ENCODE data around the gene EEF2KMT. TPM values are rescaled to one million over a fixed set of nuclear protein-coding genes. Genes with fewer than 3 reads are reported as not detected.
"Not testable (repeated sequence)": the region's sequence is repeated elsewhere in the genome, so short reads cannot be mapped to it uniquely, and the experiment has no call there.

The EEF2KMT gene, protein sequence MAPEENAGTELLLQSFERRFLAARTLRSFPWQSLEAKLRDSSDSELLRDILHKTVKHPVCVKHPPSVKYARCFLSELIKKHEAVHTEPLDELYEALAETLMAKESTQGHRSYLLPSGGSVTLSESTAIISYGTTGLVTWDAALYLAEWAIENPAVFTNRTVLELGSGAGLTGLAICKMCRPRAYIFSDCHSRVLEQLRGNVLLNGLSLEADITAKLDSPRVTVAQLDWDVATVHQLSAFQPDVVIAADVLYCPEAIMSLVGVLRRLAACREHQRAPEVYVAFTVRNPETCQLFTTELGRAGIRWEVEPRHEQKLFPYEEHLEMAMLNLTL
- total RNA-seq = 3.6 TPM

DNA sequence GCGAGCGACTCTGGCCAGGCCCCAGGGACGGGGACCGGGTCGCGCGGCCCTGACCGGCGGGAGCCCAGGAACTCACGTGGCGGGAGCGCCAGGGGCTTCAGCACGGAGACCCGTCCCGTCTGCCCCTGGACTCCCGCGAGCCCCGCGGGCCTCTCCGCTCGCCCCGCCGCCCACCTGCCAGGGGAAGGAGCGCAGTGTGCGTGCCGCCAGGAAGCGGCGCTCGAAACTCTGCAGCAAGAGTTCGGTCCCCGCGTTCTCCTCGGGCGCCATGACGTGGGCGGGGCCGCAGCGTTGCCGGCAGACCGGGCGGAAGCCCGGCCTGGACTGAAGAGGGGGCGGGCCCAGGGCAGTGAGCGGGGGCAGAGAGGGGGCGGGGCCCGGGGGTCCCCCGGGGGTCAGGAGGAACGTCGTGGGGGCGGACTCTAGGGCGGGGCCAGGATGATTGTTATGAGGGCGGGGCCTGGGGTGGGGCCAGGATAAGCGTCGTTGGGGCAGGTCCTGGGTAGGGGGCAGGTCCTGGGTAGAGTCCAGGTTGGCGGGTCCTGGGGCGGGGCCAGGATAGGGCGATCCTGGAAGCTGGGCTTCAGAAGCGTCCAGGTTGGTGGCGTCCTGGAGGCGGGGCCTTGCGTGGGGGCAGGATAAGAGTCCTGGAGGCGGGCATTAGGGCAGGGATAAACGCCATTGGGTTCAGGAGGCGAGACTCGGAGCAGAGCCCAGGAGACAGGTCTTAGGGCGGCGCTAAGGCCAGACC, at the start of gene EEF2KMT:
TSS of gene EEF2KMT (minus strand) at position 326 of the 751 bp plus-strand sequence. CDS start at position 270, 56 bp downstream.
- peak; percentile 100 for DNase-seq

DNA sequence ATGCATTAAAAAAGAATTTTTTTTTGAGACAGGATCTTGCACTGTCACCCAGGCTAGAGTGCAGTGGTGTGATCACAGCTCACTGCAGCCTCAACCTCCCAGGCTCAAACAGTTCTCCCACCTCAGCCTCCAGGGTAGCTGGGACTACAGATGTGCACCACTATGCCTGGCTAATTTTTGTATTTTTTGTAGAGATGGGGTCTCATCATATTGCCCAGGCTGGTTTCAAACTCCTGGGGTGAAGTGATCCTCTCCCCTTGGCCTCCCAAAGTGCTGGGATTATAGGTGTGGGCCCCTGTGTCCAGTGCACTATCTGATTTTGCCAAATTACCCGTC, 47.0 kb upstream of the EEF2KMT start:
- not testable (repeated sequence) for DNase-seq

DNA sequence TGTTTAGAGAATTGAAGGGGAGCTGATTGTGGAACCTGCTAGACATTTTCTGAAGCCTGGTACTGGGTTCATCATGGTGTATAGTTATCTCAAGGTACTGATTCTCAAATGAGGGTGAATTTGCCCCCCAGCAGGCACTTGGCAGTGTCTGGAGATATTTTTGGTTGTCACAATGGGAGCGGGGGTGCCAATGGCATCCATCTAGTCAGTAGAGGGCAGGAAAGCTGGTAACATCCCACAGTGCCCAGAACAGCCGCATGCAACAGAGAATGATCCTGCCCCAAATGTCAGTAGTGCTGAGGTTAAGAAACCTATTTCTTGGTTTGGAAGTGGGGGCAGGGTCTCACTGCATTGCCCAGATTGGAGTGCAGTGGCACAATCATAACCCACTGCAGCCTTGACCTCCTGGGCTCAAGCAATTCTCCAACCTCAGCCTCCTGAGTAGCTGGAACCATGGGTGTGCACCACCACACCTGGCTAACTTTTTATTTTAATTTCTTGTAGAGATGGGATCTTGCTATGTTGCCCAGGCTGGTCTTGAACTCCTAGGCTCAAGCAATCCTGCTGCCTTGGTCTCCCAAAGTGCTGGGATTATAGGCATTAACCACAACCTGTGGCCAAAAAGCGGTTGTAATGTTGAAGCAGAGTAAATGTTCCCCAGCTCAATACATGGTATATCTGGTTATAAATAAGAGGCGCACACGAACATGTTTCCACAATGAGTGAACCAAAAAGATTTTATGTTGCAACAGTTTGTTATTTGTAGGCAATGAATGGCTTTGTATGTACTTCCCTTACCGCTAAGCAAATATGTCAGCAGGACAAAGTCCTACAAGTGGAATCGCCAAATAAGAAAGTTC, 46.4 kb upstream of the EEF2KMT start:
- DNase-seq = no peak

DNA sequence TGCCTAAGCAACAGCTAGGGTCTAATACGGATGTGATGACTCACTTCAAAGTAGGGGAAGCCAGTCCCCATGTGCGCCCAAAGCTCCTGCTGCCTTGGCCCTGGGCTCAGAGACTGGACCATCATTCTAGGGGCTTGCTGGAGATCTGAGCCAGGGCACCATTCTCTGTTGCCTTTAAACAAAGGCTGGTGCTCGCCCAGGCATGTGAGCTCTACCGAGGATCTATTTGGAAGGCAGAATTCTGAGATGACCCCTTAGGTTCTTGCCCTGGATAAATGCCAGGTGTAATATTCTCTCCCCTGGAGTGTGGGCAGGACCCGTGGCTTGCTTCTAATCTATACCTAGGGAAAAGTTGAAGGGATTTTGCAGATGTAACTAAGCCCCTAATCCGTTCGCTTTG, 42.6 kb upstream of the EEF2KMT start:
- DNase-seq = not testable (repeated sequence)

DNA sequence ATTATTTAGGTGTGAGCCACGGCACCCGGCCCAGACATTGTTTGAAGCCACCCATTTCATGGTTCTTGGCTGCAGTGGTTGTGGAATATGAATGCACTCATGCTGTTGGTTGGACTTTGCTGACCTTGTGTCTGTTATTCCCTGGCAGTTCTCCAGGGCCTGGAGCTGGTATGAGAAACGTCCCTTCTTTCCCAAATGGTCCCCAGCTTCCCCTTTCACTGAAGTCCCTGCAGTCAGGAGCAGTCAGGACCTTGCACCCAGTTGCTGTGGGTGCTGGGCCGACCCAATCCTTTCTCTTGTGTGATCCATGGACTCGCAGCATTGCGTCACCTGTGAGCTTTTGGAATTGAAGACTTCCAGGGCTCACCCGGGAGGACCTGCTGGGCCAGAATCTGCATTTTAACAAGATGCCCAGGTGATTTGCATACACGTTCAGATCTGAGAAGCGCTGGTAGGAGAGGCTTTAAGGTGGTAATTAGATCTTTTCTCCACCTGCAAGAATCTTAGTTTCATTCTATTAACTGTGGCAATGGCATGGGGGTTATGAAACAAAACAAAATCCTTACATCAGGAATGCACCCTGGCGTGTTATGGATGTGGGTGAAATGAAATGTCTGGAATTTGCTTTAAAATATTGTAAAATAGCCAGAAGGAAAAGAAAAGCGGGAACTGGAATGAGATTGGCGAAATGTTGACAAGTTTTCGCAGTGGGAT, 37.3 kb upstream of the EEF2KMT start:
- not testable (repeated sequence) for DNase-seq

DNA sequence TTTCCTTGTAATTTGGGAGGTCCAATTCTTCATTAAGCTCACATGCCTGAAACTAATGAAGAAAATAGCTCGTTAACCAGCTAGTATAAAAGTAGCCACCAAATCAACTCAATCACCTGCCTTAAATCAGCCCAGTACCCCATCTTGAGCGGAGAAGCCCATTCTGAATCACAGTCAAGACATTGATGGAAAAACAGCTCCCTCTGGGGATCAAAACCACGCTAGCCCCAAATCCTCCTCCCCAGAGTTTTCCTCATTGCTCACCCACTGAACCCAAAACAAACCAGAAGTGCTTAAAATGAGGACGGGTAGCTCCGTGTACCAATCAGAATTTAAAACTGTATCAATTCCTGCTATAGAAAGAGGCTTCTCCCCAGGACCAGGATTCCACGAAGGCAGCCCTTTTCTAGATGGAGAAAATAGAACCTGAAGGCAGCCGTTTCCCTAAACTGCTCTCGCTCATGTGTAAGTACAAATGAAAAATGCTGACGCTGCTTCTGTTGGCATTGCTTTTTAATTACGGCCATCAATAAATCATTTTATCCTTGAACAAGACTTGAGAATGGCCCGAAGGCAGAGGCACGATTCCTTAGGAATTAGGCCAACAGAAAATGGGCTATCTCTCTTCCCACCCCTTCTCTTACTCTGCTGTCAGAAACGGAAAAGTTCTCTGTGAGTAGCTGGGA, 35.5 kb upstream of the EEF2KMT start:
- DNase-seq = not testable (repeated sequence)

DNA sequence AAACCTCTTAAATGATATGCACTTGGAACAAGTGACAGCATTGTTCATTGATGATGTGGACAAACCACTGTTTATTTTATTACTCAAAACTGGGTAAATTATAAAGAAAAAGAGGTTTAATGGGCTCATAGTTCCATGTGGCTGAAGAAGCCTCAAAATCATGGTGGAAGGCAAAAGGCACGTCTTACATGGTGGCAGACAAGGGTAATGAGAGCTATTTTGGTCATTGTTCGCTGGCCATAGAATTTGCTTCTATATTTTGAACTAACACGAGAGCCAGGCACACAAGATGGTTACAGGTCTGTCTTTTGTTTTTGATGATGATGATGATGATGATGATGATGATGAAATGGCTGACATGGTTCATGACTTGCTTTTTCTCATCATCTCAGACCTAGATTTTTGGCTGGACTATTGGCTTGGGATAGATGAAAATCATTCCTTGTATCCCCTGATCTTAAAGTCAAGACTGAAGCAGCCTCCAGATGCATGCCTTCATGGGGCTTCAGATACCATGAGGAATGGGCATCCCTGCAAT, 33.9 kb upstream of the EEF2KMT start:
- not testable (repeated sequence) for DNase-seq

DNA sequence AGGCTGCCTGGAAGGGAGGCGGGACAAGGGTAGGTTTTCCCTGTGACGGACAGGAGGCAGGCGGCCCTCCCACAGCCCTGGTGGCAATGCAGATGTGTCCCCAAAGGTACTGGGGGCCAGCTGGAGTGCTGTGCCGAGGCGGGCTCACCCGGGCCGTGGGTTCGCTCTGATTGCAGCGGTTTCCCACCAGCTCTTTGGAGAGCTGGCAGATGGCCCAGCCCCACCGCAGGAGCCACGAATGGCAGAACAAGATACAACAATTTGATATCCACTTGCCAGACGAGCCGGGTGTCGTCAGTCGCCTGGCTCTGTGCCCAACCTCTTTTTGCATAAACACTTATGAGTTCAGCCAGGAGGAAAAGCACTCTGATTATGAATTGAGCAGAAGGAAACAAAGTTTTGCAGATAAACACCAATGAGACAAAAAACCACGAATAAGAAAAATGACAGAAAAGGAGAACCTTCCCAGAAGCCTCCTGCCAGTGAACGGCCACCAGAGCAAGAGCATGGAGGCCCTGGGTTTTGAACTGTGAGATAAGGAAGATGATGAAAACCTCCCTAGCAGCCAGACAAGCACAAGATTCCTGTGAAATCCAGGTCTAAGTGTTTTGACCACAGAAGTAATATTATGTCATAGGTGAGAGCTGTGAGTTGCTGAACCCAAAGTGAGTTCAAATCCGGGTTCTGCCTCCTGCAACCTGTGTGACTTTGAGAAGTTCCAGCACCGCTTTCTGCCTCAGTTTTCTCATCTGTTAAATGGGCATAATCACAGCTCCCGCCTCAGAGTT, 19.9 kb upstream of the EEF2KMT start:
- DNase-seq = not testable (repeated sequence)

DNA sequence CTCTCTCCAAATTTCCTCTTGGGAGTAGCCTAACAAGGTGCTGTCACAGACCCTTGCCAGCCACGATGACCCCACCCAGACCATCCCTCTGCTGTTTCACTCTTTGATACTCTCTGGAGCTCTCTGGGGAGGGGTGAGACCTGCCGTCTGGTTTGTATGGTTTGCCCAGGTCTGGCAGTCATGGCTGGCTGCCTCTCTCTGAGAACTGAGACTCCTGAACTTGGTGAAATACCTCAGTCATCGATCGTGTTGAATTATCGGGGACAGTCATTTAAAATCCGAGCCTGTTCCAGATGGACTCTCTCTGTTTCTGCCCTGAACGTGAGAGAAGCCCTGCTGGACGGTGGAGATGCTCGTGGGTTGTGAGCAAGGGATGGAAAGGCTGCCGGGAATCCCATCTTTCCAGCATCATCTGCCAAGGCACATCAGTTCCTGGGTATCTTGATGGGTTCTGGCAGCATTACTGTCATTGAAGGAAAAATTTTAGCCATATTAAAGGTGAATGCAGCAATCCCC, 19.2 kb upstream of the EEF2KMT start:
- not testable (repeated sequence) for DNase-seq

DNA sequence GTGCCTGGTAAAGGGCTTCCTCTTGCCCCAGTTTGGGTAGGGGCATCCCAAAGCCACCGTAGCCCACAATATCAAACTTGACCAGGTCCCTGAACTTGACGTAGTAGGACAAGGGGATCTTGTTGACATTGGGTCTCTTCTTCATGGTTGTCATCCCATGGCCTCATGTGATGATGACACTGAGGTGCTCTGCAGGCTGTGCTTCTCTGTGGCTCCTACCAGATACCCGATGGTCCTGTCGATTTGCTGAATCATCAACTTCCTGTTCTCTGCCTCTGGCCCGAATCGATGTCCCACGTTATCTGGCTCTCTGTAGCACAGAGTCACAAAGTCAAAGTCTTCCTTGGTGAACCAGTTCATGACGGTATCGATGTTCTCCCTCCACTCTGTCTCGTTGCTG, 13.3 kb upstream of the EEF2KMT start:
- not testable (repeated sequence) for DNase-seq

DNA sequence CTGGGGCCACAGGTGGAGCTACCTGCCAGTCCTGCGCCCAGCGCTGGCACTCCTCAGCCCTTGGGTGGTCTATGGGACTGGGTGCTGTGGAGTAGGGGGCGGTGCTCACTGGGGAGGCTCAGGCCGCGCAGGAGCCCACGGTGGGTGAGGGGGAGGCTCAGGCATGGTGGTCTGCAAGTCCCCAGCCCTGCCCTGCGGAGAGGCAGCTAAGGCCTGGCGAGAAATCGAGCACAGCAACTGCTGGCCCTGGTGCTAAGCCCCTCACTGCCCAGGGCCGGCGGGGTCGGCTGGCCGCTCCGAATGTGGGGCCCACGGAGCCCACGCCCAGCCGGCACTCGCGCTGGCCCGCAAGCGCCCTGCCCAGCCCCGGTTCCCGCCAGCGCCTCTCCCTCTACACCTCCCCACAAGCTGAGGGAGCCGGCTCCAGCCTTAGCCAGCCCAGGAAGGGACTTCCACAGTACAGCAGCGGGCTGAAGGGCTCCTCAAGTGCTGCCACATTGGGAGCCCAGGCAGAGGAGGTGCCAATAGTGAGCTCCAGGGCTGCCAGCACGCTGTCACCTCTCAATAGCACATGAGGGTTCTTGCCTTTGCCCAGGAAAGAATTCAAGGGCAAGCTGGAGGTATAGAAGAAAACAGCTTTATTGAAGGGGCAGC, 11.0 kb upstream of the EEF2KMT start:
- no peak for DNase-seq

DNA sequence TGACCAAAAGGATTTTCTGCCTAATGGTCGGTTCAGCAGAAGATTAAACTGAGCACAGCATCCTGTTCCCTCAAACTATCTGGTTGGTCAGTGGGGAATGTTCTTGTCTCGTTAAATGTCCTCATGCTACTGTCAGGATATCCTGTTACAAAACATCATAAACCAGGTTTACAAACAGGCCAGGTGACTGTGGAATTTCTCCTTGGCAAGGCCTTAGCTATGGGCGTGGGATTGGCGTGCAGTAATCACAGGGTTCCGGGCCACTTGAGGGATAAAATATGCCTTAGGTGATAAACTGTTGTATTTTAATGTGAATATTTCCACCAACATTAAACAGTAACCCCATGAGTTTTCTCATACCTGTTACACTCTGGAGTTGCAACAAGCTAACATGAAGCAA, 7.4 kb upstream of the EEF2KMT start:
- not testable (repeated sequence) for DNase-seq

DNA sequence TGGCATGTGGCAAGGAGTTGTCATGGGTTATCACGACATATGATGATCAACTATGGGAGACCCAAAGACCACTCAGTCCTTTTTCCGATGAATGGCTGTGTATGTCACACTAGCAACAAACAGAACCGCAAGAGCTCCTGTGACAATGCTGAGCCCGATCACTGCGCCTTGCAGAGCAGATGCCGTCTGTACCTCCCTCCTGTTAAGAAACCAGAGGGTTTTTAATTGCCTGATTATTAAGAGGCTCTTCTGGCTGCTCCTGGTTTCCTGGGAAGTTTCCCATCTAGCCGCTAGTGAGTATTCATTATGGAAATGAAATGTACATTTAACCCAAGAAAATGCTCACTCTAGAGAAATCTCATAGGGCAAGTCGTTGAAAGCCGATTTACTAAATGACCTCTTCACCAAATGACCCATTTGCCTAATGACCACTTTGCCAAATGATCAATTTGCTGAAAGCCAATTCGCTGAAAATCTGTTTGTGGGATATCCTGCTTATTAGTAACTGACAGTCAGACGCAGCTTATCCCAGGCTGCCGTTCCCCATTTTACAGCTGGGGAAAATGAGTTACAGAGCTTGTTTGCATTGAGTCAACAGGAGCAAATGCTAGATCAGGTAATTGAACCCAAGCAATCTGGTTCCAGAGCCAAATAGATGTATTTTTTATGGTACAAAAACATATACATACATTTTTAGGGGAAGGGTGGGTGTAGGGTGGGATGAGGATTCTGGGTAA, 5.9 kb upstream of the EEF2KMT start:
- DNase-seq = not testable (repeated sequence)

DNA sequence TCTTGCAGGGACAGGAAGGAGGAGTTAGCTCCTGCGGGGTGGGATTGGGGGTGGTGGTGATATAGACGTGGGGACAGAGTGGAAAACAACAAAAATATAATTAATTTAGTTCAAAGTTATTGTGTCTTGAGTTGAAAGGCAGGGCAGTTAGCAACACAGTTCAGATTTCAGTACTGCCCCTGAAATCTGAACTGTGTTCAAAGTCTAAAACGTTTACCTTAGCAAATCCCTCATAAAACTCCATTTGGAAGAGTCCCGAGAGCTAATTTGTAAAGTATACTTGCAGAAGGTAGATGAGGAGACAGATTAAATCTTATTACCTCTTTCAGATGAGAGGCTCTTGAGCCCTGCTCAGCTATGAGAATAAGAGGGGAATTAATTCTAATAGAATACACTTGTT, 1.6 kb upstream of the EEF2KMT start:
- not testable (repeated sequence) for DNase-seq

DNA sequence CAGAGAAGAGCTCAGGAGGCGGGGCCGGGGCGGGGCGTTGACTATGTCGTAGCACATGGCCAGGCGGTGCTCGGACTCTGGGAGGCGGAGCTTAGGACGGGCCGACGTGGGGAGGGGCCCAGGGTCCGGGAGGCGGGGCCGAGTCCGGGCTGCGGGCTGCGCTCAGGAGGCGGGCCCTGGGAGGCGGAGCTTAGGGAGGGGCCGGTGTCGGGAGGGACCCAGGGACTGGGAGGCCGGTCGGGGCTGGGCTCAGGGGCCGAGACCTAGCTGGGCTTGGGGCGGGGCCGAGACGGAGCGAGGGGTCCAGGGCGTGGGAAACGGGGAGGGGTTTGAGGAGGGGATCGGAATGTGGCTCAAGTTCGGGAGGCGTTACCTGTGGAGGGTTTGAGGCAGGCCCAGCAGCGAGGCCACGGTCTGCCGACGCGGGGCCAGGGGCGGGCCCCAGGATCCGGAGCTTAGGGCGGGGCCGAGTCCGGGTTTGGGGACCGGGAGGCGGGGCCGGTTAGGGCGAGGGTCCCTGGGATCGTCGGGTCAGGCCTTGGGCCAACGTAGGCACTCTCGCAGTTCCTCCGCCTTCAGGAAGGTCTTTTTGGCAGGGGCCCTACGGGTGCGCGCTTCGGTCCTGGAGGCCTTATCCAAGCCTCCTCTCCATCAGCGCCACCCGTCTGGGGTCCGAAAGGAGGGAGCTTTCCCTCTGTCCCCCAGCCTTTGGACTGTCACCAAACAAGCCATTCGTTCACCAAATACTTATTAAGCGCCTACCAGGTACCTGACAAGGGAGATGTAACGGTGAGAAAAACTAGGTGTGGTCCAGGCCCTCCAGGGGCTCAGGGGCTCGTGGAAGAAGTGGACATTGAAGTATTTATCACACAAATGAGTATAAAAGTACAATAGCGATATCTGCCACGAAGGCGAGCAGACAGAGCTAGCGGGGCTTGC, 895 bp upstream of the EEF2KMT start:
- DNase-seq = not testable (repeated sequence)

DNA sequence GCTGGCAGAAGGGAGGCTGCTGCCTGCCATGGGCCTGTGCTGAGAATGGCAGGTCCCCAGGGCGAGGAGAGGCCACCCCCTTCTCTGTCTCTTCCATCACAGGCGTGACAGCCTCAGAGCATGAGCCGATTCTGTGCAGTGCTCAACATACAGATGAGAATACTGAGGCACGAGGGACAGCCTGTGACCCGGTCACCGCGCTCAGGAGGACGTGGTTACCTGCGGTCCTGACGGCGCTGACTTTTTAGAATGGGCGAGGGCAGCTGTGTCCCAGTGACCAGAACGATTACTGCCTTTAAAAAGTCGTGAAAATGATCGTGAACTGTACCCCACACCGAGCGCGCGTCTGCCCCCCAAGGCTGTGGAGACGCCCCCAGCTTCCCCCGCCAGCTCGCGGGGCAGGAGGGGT, 530 bp downstream of the EEF2KMT start:
- DNase-seq = not testable (repeated sequence)

DNA sequence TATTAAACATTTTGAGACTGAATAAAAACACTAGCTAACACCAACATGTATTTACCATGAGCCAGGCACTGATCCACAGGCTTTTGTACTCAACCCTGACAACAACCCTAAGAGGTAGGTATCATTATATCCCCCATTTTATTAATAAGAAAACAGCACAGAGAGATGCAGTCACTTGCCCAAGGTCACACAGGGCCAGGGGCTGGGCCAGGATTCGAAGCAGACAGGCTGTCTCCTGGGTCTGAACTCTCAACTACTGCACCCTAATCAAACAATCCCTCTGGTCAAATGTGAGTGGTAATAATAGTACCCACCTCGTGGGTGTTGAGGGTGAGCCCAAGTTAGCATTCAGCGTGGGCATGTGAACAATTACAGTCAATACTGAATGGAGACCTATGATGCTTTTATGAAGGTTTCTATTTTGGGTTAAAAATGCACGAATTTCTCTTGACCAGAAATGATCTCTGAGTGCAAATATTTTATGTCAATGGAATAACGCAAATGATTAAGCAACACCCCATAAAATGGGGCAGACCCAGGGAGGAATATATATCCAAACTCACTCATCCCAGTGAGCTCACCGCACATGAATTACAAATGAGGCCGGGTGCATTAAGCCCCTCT, 1.0 kb downstream of the EEF2KMT start:
- DNase-seq = not testable (repeated sequence)

All from skin of body (tissue), 2 donors.